Chondrocyte (in vitro differentiated cells): Measurements from ENCODE around the gene NBEAL2. TPM values are rescaled to one million over a fixed set of nuclear protein-coding genes. Genes with fewer than 3 reads are reported as not detected.

Experiments
- DNase-seq: peaks from one replicate; pipeline ENCODE4 v3.0.0; 2021; ENCODE audit warnings: mixed read lengths, low spot score
- H3K27ac Mint-ChIP-seq: one replicate; pipeline ENCODE4 v1.8.0; 2021; ENCODE audit warnings: mild to moderate bottlenecking, moderate library complexity, mixed read lengths; ENCODE audit not compliant: unreplicated experiment
- H3K27me3 Mint-ChIP-seq: 2 replicates; pipeline ENCODE4 v1.8.0; 2021; ENCODE audit warnings: low read depth, mixed read lengths
- H3K36me3 Mint-ChIP-seq: 2 replicates; pipeline ENCODE4 v1.8.0; 2021; ENCODE audit warnings: low read depth, mixed read lengths
- H3K4me1 Mint-ChIP-seq: 2 replicates; pipeline ENCODE4 v1.8.0; 2021; ENCODE audit warnings: low read depth, mild to moderate bottlenecking, mixed read lengths
- H3K4me3 Mint-ChIP-seq: one replicate; pipeline ENCODE4 v1.8.0; 2021; ENCODE audit warnings: mild to moderate bottlenecking, moderate library complexity, mixed read lengths; ENCODE audit not compliant: unreplicated experiment
- H3K9me3 Mint-ChIP-seq: 2 replicates; pipeline ENCODE4 v1.8.0; 2021; ENCODE audit warnings: low read depth, mixed read lengths
- total RNA-seq: library from RNA; stranded (reverse); gene quantifications from 3 replicates; pipeline ENCODE4 v1.2.1, GENCODE V29; 2021
- TF ChIP-seq, protein P1 (sequence below): fragments of 200-600 bp; sonication (generic); IDR thresholded peaks from 2 replicates; pipeline ENCODE4 v1.5.0; 2021; ENCODE audit warnings: antibody characterized with exemption, mild to moderate bottlenecking, moderate library complexity

NBEAL2 gene
- total RNA-seq, 1 donor from 2014 or later: 18.1 TPM

DNA sequence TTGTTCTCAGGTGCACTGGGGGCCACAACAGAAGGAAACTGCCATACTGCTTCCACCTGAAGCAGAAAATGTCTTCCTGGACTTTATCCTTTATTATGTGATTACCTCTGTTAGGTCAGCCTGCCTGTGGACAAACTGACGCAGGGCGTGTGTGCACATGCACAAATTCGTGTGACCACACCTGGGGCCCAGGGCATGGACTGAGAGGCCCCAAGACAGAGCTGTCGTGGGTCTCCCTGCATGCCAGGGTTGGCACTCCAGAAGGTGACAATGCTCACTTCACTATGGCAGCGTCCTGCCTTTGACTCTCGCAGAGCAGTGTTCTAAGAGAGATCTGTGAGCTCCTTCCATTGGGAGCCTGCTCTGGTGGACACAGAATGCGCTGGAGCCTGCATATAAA is 37.4 kb upstream of the NBEAL2 start:
- Mint-ChIP-seq H3K4me3 (no peak overlapping the region), H3K27me3 (no peaks in the 10 kb centered on the region), H3K27ac (no peak overlapping the region), H3K36me3 (peaks cover 20% of the 10 kb centered on the region), H3K4me1 (peaks cover 25% of the 10 kb centered on the region), H3K9me3 (no peaks in the 10 kb centered on the region)
- TF ChIP-seq, protein P1, sequence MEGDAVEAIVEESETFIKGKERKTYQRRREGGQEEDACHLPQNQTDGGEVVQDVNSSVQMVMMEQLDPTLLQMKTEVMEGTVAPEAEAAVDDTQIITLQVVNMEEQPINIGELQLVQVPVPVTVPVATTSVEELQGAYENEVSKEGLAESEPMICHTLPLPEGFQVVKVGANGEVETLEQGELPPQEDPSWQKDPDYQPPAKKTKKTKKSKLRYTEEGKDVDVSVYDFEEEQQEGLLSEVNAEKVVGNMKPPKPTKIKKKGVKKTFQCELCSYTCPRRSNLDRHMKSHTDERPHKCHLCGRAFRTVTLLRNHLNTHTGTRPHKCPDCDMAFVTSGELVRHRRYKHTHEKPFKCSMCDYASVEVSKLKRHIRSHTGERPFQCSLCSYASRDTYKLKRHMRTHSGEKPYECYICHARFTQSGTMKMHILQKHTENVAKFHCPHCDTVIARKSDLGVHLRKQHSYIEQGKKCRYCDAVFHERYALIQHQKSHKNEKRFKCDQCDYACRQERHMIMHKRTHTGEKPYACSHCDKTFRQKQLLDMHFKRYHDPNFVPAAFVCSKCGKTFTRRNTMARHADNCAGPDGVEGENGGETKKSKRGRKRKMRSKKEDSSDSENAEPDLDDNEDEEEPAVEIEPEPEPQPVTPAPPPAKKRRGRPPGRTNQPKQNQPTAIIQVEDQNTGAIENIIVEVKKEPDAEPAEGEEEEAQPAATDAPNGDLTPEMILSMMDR: no peak
- DNase-seq: peak; percentile 68

DNA sequence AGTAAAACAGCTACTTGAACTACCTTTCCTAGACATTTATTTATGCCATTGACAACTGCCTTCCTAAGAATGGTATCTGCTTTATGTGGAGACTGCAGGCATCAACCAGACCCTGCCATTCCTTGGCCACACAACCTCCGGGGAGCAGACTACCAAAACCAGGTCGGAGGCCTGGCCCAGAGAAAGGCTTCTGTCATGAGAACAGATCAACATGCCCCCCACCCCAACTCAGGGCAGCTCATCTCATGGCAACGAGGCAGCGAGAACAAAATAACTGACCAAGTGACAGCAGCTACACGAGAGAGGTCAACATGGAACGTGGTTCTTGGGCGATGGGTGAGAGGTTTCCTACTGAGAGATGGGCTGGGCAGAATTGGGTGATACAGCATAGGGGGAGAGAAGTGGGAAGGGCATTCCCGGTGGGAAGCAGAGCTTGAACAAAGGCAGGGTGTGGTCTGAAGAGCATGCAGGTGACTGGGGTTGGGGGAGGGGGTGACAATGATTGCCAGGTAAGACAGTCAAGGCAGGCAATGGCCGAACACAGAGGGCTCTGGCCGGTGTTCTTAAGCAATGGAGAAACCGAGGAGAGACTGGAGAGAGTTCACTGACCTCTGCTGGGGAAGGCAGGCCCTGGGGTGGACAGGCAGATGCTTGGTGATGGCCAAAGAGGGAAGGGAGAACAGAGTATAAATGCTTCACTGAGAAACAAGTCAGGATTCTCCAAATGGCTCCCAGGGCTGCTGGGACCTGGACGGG is 36.8 kb upstream of the NBEAL2 start:
- Mint-ChIP-seq H3K4me1 (peaks cover 31% of the 10 kb centered on the region), H3K36me3 (peaks cover 20% of the 10 kb centered on the region), H3K27me3 (no peaks in the 10 kb centered on the region), H3K9me3 (no peaks in the 10 kb centered on the region), H3K4me3 (no peak overlapping the region), H3K27ac (no peak overlapping the region)
- DNase-seq: peak; percentile 38
- TF ChIP-seq, protein P1: no peak

DNA sequence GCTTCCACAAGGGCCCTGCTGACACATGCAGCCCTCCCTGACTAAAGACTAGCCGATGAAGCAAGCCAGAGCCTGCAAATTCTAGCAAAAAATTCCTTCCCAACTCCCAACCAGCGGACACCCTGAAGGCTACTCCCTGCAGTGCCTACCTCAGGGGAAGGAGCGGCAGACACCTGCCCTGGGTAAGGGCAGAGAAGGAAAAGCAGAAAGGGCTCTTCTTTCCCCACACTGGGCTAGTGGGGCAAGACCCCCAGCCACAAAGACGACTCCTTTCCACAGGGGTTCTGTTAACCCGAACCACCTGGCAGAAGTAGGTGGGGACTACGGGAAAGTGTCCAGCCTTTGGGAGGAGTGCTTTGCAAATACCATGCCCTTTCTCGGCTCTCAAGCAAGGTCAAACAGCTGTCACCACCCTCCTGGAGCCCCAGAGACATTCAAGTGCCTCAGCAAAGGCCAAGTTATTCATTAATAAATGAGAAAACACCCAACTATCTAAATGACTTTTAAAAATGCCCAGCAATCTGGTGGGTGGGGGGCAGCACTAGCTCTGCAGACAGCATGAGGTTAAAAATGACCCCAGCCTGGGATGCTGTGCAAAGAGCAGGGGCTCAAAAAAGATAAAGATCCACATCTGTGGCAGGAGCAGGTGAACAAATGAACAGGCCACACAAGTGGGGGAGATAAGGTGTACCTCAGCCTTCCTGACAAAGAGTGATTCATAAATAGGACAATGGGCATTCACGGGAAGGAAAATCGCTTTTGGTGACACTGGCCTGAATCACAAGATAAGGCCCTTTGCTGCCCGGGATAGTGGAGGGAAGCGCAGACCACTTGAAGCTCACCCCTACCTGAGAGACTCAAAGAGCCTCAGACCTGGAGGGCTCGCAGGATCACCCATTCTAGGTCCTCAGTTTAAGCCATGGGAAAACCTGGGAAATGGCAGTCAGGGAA is 36.0 kb upstream of the NBEAL2 start:
- H3K4me3 Mint-ChIP-seq: no peak overlapping the region
- H3K9me3 Mint-ChIP-seq: no peaks in the 10 kb centered on the region
- peak overlapping the region; percentile 45 for H3K27ac Mint-ChIP-seq

DNA sequence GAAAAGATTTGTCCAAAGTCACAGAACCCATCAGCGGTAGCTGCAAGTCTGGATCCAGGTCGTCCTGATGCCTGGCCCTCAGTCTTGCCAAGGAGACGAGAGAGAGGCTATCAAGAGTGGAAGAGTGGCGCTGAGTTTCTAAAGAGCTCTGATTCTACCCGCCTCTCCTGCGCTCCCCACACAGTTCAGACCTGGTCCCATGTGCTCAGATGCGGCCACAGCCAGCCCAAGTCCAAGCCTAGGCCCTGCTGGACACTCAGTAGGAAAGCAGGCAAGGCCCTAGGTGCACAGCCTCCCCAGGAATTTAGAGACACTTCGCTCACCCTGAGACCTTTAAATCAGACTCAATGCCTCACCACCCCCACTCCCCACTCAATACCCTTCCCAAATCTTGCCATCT is 35.3 kb upstream of the NBEAL2 start:
- H3K36me3 Mint-ChIP-seq: peaks cover 13% of the 10 kb centered on the region
- H3K27ac Mint-ChIP-seq: peak overlapping the region; percentile 51
- H3K27me3 Mint-ChIP-seq: no peaks in the 10 kb centered on the region
- DNase-seq: no peak
- peaks cover 45% of the 10 kb centered on the region for H3K4me1 Mint-ChIP-seq
- TF ChIP-seq, protein P1: no peak
- H3K9me3 Mint-ChIP-seq: no peaks in the 10 kb centered on the region
- H3K4me3 Mint-ChIP-seq: no peak overlapping the region

More for the DNA sequence above, 36.0 kb upstream of the NBEAL2 start:
- no peaks in the 10 kb centered on the region for H3K27me3 Mint-ChIP-seq
- TF ChIP-seq, protein P1: no peak
- H3K4me1 Mint-ChIP-seq: peaks cover 39% of the 10 kb centered on the region
- no peak for DNase-seq
- H3K36me3 Mint-ChIP-seq: peaks cover 18% of the 10 kb centered on the region

DNA sequence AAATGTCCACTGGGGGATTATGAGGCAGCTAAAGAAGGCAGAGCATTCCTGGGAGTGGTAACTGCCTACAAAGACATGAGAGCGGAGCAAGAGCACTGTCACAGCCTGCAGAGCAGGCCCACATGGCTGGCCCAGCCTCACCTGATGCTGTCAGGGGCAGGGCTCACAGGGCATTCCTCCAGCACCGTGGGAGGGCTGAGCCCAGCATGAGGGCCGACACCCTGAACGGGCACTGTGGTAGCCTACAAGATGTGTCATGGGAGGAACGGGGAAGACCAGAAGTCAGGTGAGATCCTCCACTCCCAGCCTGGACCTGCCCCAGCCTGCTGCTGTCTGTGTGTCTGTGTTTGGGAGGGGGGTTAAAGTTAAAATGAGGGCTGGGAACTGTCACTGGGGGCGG is 33.0 kb upstream of the NBEAL2 start:
- Mint-ChIP-seq H3K4me1 (peaks cover 54% of the 10 kb centered on the region), H3K36me3 (peaks cover 7% of the 10 kb centered on the region), H3K9me3 (no peaks in the 10 kb centered on the region), H3K27me3 (no peaks in the 10 kb centered on the region), H3K4me3 (no peak overlapping the region), H3K27ac (no peak overlapping the region)
- peak; percentile 62 for DNase-seq
- TF ChIP-seq, protein P1: no peak
